GM23248 (cell line): Measurements from ENCODE around the gene DYNLRB1. TPM values are rescaled to one million over a fixed set of nuclear protein-coding genes. Genes with fewer than 3 reads are reported as not detected.

Source experiments
- DNase-seq: peaks from one replicate; pipeline ENCODE4 v3.0.0-alpha.2; 2015
- H2AFZ ChIP-seq: fragments of 200-600 bp; sonication (generic); 2 replicates; pipeline ENCODE4 v1.6.1; 2016; ENCODE audit warnings: antibody characterized with exemption
- H3F3A ChIP-seq: fragments of 200-600 bp; sonication (generic); 2 replicates; pipeline ENCODE4 v1.6.1; 2016; ENCODE audit warnings: mild to moderate bottlenecking, antibody characterized with exemption, mixed run types; ENCODE audit not compliant: insufficient read depth
- H3K27ac ChIP-seq: fragments of 200-600 bp; sonication (generic); 2 replicates; pipeline ENCODE4 v1.5.1; 2016; ENCODE audit warnings: mild to moderate bottlenecking
- H3K27me3 ChIP-seq: fragments of 200-600 bp; sonication (generic); replicated peaks from 2 replicates; pipeline ENCODE4 v1.6.1; 2016; ENCODE audit warnings: mild to moderate bottlenecking; ENCODE audit not compliant: insufficient read depth
- H3K36me3 ChIP-seq: fragments of 200-600 bp; sonication (generic); 2 replicates; pipeline ENCODE4 v1.6.1; 2016; ENCODE audit warnings: low read depth, mild to moderate bottlenecking
- H3K4me1 ChIP-seq: fragments of 200-600 bp; sonication (generic); 2 replicates; pipeline ENCODE4 v1.6.1; 2016; ENCODE audit warnings: mild to moderate bottlenecking; ENCODE audit not compliant: insufficient read depth
- H3K4me2 ChIP-seq: fragments of 200-600 bp; sonication (generic); one replicate; pipeline ENCODE4 v1.6.1; 2016; ENCODE audit warnings: mild to moderate bottlenecking; ENCODE audit not compliant: unreplicated experiment
- H3K4me3 ChIP-seq: fragments of 200-600 bp; sonication (generic); 2 replicates; pipeline ENCODE4 v1.5.1; 2016; ENCODE audit warnings: mild to moderate bottlenecking
- H3K79me2 ChIP-seq: fragments of 200-600 bp; sonication (generic); 2 replicates; pipeline ENCODE4 v1.6.1; 2016; ENCODE audit warnings: mild to moderate bottlenecking; ENCODE audit not compliant: insufficient read depth
- H3K9ac ChIP-seq: fragments of 200-600 bp; sonication (generic); 2 replicates; pipeline ENCODE4 v1.6.1; 2016; ENCODE audit warnings: mild to moderate bottlenecking
- H3K9me2 ChIP-seq: fragments of 200-600 bp; sonication (generic); 2 replicates; pipeline ENCODE4 v1.6.1; 2016; ENCODE audit warnings: mixed run types, mild to moderate bottlenecking, moderate library complexity; ENCODE audit not compliant: insufficient read depth
- H3K9me3 ChIP-seq: fragments of 200-600 bp; sonication (generic); one replicate; pipeline ENCODE4 v1.6.1; 2017; ENCODE audit warnings: low read depth
- H4K20me1 ChIP-seq: fragments of 200-600 bp; sonication (generic); 2 replicates; pipeline ENCODE4 v1.6.0; 2016; ENCODE audit not compliant: insufficient read depth
- EZH2 ChIP-seq: fragments of 200-600 bp; sonication (generic); IDR thresholded peaks from 2 replicates; pipeline ENCODE4 v1.6.1; 2018; ENCODE audit warnings: antibody characterized with exemption, mild to moderate bottlenecking; ENCODE audit not compliant: insufficient read depth, poor library complexity, severe bottlenecking
- EZH2phosphoT487 ChIP-seq: fragments of 200-600 bp; sonication (generic); IDR thresholded peaks from 2 replicates; pipeline ENCODE4 v1.6.1; 2018; ENCODE audit warnings: antibody characterized with exemption, moderate library complexity, mild to moderate bottlenecking, low read depth; ENCODE audit not compliant: insufficient read depth
- WGBS, 2 experiments: methylation state at CpG; one replicate each; pipeline ENCODE4 v1.1.6; 2015 to 2017; ENCODE audit warnings: low lambda C conversion rate in 2 of 2, low coverage in 1 of 2; ENCODE audit errors: missing lambda C conversion rate in 2 of 2; 5-methylcytosine and 5-hydroxymethylcytosine counted together
- in situ Hi-C: fragments of 300-500 bp; cut with MboI; formaldehyde crosslinking; loops from 2 replicates; pipeline ENCODE4 v1.15.0; 2020
- polyA plus RNA-seq: library from polyadenylated mRNA; unstranded; fragments of >200 nt; fragmentation: Nextera tagmentation; extraction: Ambion mirVana; gene quantifications from 2 replicates; pipeline ENCODE4 v1.2.1, GENCODE V29; 2016
- total RNA-seq: library from RNA; depleted of rRNA; stranded (reverse); fragments of >200 nt; shearing (Covaris generic); gene quantifications from 2 replicates; pipeline ENCODE4 v1.2.3, GENCODE V29; 2014

The DYNLRB1 gene
- total and polyA plus RNA-seq, 2 experiments from 2014 or later, result 100 to 279 TPM

DNA sequence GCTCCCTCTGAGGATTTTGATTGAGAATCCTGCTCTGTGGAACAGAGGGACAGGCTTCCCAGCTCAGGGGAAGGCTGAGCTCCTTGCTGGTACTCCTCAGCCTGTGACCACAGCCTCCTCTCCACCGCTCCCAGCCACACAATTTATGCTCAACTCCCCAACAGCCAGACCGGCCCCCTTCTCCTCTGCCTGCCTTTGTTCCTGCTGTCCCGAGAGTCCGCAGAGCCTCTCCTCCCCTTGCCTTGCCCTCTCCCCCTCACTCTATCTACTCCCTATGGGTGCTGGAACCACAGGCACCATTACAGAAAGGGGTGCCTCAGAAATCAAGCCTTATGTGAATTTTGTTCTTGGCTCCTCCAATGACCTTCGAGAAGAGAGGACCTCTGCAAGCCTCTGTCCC lies 58.2 kb downstream of the DYNLRB1 start:
- Histone ChIP-seq H3K9ac (no peak overlapping the region), H3K27ac (no peak overlapping the region), H3K4me1 (peaks cover 22% of the 10 kb centered on the region), H3F3A (peaks cover 16% of the 10 kb centered on the region), H4K20me1 (no peaks in the 10 kb centered on the region), H3K36me3 (no peaks in the 10 kb centered on the region), H3K4me3 (no peak overlapping the region), H2AFZ (no peak overlapping the region), H3K9me2 (no peaks in the 10 kb centered on the region), H3K4me2 (no peak overlapping the region), H3K9me3 (no peaks in the 10 kb centered on the region), H3K79me2 (no peaks in the 10 kb centered on the region), H3K27me3 (no peaks in the 10 kb centered on the region)
- no peak for TF ChIP-seq EZH2phosphoT487
- 95 to 97% methylated on average over 5 of the region's 5 CpGs for WGBS, 2 experiments
- no peak for DNase-seq
- in situ Hi-C loops, result no loop called here

DNA sequence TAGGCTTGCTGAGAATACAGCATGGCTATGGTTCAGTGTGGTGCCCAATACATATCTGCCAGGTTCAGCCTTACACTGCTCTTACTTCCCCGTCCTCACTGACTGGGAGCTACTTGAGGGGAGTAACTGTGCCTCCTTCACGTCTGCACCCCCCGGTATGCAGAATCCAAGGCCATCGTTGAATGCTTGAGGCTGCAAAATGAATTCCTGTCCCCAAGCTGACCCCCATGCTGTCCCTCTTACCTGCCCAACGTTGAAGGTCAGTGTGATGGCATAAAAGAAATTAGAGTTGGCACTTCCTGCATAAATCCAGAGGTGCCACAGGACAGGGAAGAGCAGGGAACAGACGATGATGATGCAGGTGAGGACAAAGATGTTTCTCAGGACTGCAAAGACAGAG lies 58.6 kb downstream of the DYNLRB1 start:
- Histone ChIP-seq H2AFZ (no peak overlapping the region), H3K9me3 (no peaks in the 10 kb centered on the region), H3K4me2 (no peak overlapping the region), H3K4me3 (no peak overlapping the region), H3K36me3 (no peaks in the 10 kb centered on the region), H3K4me1 (peaks cover 23% of the 10 kb centered on the region), H3K27me3 (no peaks in the 10 kb centered on the region), H3F3A (peaks cover 20% of the 10 kb centered on the region), H3K79me2 (no peaks in the 10 kb centered on the region), H3K9me2 (no peaks in the 10 kb centered on the region), H4K20me1 (no peaks in the 10 kb centered on the region), H3K27ac (no peak overlapping the region), H3K9ac (no peak overlapping the region)
- DNase-seq, result no peak
- no peak for TF ChIP-seq EZH2
- TF ChIP-seq EZH2phosphoT487, result no peak
- WGBS, 2 experiments, result 84% methylated on average over 6 of the region's 6 CpGs
- in situ Hi-C loops, result no loop called here

DNA sequence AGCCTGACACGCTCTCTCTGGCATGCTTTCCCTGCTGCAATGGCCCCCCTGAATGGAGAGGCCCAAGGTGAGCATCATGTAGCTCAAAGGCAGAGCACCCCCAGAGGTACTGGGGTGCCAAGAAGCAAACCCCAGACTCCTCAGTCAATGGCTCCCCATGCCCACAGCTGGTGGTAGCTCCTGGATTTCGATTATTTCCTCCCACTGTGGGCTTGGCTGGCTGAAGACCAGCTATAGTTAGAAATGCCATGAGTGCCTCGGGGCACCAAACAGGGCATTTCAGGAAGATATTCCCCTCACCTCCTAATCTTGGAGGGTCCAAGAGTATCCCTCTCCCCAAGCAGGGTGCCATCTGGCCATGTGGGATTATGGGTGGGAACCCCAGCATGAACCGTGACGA lies 59.0 kb downstream of the DYNLRB1 start:
- H3K79me2 ChIP-seq, result no peaks in the 10 kb centered on the region
- in situ Hi-C loops, result no loop called here
- H3K9ac ChIP-seq, result no peak overlapping the region
- H3F3A ChIP-seq, result peaks cover 21% of the 10 kb centered on the region
- H3K27me3 ChIP-seq, result no peaks in the 10 kb centered on the region
- no peak overlapping the region for H3K27ac ChIP-seq
- H3K4me3 ChIP-seq, result no peak overlapping the region
- H3K4me2 ChIP-seq, result no peak overlapping the region
- no peaks in the 10 kb centered on the region for H4K20me1 ChIP-seq
- H3K9me2 ChIP-seq, result no peaks in the 10 kb centered on the region
- peaks cover 27% of the 10 kb centered on the region for H3K4me1 ChIP-seq
- no peak for TF ChIP-seq EZH2phosphoT487
- TF ChIP-seq EZH2, result no peak
- H3K36me3 ChIP-seq, result no peaks in the 10 kb centered on the region
- no peak overlapping the region for H2AFZ ChIP-seq
- no peak for DNase-seq
- no peaks in the 10 kb centered on the region for H3K9me3 ChIP-seq
- WGBS, 2 experiments, result 85 to 86% methylated on average over 5 of the region's 5 CpGs

DNA sequence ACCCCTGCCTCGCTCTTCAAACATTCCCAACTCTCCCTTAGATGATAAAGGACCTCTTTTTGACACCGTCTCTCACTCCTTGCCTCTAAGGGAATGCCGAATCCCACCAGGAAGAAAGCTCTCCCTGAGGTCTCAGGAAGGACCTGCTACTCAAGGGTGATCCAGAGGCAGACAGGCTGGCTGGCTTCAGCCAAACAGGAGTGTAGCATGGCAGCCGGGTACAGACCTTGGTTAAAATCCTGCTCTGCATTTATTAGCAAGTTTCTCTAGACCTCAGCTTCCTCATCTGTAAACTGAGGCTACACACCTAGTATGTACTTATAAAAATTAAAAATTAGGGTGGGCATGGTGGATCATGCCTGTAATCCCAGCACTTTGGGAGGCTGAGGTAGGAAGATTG lies 59.5 kb downstream of the DYNLRB1 start:
- H3K27ac ChIP-seq, result no peak overlapping the region
- in situ Hi-C loops, result no loop called here
- no peaks in the 10 kb centered on the region for H4K20me1 ChIP-seq
- H3K36me3 ChIP-seq, result no peaks in the 10 kb centered on the region
- DNase-seq, result no peak
- H2AFZ ChIP-seq, result no peak overlapping the region
- H3K9ac ChIP-seq, result no peak overlapping the region
- H3K9me2 ChIP-seq, result no peaks in the 10 kb centered on the region
- peaks cover 24% of the 10 kb centered on the region for H3K4me1 ChIP-seq
- no peaks in the 10 kb centered on the region for H3K79me2 ChIP-seq
- no peaks in the 10 kb centered on the region for H3K27me3 ChIP-seq
- TF ChIP-seq EZH2, result no peak
- no peak for TF ChIP-seq EZH2phosphoT487
- 96 to 98% methylated on average over 4 of the region's 4 CpGs for WGBS, 2 experiments
- H3K9me3 ChIP-seq, result no peaks in the 10 kb centered on the region
- no peak overlapping the region for H3K4me2 ChIP-seq
- no peak overlapping the region for H3K4me3 ChIP-seq
- H3F3A ChIP-seq, result peaks cover 17% of the 10 kb centered on the region

DNA sequence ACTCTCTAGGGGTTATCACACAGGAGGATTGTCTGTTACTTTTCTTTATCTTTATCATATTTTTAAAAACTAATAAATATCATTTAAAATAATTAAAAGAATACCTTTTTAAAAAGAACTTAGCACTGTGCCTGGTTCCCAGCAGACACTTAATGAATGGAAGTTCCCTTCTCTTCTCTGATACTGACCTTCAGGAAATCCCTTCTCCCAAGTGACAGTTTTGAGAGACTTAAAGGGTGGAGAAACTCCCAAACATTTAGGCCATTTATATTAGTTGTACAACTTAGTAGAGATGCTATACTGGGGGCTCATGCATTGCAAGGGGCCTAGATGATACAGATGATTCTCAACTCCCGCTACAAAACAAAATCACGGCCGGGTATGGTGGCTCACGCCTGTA lies 60.8 kb downstream of the DYNLRB1 start:
- no peaks in the 10 kb centered on the region for H3K79me2 ChIP-seq
- TF ChIP-seq EZH2phosphoT487 (no peak), EZH2 (no peak)
- H3K4me2 ChIP-seq, result no peak overlapping the region
- H3K9me2 ChIP-seq, result no peaks in the 10 kb centered on the region
- H3K27ac ChIP-seq, result no peak overlapping the region
- H3K36me3 ChIP-seq, result no peaks in the 10 kb centered on the region
- 91% methylated on average over 4 of the region's 4 CpGs for WGBS, 2 experiments
- in situ Hi-C loops, result no loop called here
- H3K4me3 ChIP-seq, result no peak overlapping the region
- no peak for DNase-seq
- no peaks in the 10 kb centered on the region for H3K9me3 ChIP-seq
- peaks cover 27% of the 10 kb centered on the region for H3K4me1 ChIP-seq
- H3K9ac ChIP-seq, result no peak overlapping the region
- no peaks in the 10 kb centered on the region for H3K27me3 ChIP-seq
- H2AFZ ChIP-seq, result no peak overlapping the region
- H4K20me1 ChIP-seq, result no peaks in the 10 kb centered on the region
- H3F3A ChIP-seq, result peaks cover 7% of the 10 kb centered on the region
